CD14-positive monocyte (primary cell): ENCODE results near the gene C10orf105. TPM values are rescaled to one million over a fixed set of nuclear protein-coding genes. Genes with fewer than 3 reads are reported as not detected.

Source experiments
- DNase-seq, 3 donors: peaks; one replicate each; pipeline ENCODE4 v3.0.0-alpha.2; 2011 to 2022
- H2AFZ ChIP-seq: 2 replicates; pipeline ENCODE4 v1.6.0; 2012; ENCODE audit warnings: mild to moderate bottlenecking, low read depth, low read length, inconsistent platforms; ENCODE audit not compliant: insufficient read depth, poor library complexity, severe bottlenecking
- H3K27ac ChIP-seq, 2 donors: 1 replicate in 1 of 2; 2 replicates in 1 of 2; pipeline ENCODE4 v1.5.1; 2012 to 2013; ENCODE audit warnings: low read length in 2 of 2, control low read depth in 1 of 2, inconsistent platforms in 1 of 2, low read depth in 1 of 2, mild to moderate bottlenecking in 1 of 2
- H3K27me3 ChIP-seq, 2 donors: one replicate each; pipeline versions ENCODE4 v1.6.0 to v1.6.1; 2011 to 2013; ENCODE audit warnings: low read length in 2 of 2; ENCODE audit not compliant: control insufficient read depth in 2 of 2, insufficient read depth in 2 of 2
- H3K36me3 ChIP-seq, 2 donors: replicated peaks in 1 of 2; 1 replicate in 1 of 2; 2 replicates in 1 of 2; pipeline versions ENCODE4 v1.5.1 to v1.6.1; 2012 to 2013; ENCODE audit warnings: low read length in 2 of 2, control low read depth in 1 of 2, inconsistent platforms in 1 of 2, mild to moderate bottlenecking in 1 of 2; ENCODE audit not compliant: insufficient read depth in 2 of 2, control insufficient read depth in 1 of 2
- H3K4me1 ChIP-seq, 2 donors: 1 replicate in 1 of 2; 2 replicates in 1 of 2; pipeline versions ENCODE4 v1.5.1 to v1.6.1; 2012 to 2013; ENCODE audit warnings: low read length in 2 of 2, control low read depth in 1 of 2, inconsistent platforms in 1 of 2, mild to moderate bottlenecking in 1 of 2, moderate library complexity in 1 of 2; ENCODE audit not compliant: insufficient read depth in 2 of 2, control insufficient read depth in 1 of 2
- H3K4me2 ChIP-seq: replicated peaks from 2 replicates; pipeline ENCODE3; 2012; ENCODE audit warnings: low read length, moderate library complexity, mild to moderate bottlenecking; ENCODE audit not compliant: poor library complexity, severe bottlenecking; ENCODE audit errors: extremely low read depth
- H3K4me3 ChIP-seq, 3 experiments: fragments of 200-600 bp in 1 of 3; sonication (generic) in 1 of 3; replicated peaks in 1 of 3; 1 replicate in 2 of 3; 2 replicates in 1 of 3; pipeline ENCODE4 v1.5.1; 2011 to 2013; ENCODE audit warnings: low read length in 3 of 3, mild to moderate bottlenecking in 3 of 3, control low read depth in 2 of 3, low read depth in 2 of 3, inconsistent platforms in 1 of 3, moderate library complexity in 1 of 3
- H3K79me2 ChIP-seq: 2 replicates; pipeline ENCODE4 v1.6.0; 2012; ENCODE audit warnings: mild to moderate bottlenecking, control low read depth, inconsistent platforms, low read length, moderate library complexity; ENCODE audit not compliant: insufficient read depth
- H3K9ac ChIP-seq: 2 replicates; pipeline ENCODE4 v1.6.0; 2017; ENCODE audit warnings: low read length, mild to moderate bottlenecking; ENCODE audit not compliant: insufficient read depth, poor library complexity, severe bottlenecking
- H3K9me3 ChIP-seq, 2 donors: replicated peaks in 1 of 2; 1 replicate in 1 of 2; 2 replicates in 1 of 2; pipeline versions ENCODE4 v1.5.1 to v1.6.1; 2012 to 2013; ENCODE audit warnings: low read length in 2 of 2, control low read depth in 1 of 2; ENCODE audit not compliant: control insufficient read depth in 1 of 2, insufficient read depth in 1 of 2
- H4K20me1 ChIP-seq: 2 replicates; pipeline ENCODE4 v1.6.0; 2012; ENCODE audit warnings: mild to moderate bottlenecking, low read length, control low read depth, moderate library complexity; ENCODE audit not compliant: insufficient read depth
- H3K27ac Mint-ChIP-seq, 7 donors: one replicate each; pipeline ENCODE4 v1.8.0; 2020; ENCODE audit warnings: mild to moderate bottlenecking in 7 of 7, mixed read lengths in 7 of 7, moderate library complexity in 6 of 7, inconsistent platforms in 2 of 7
- H3K27me3 Mint-ChIP-seq, 3 donors: one replicate each; pipeline ENCODE4 v1.8.0; 2021 to 2022; ENCODE audit warnings: low read depth in 3 of 3, mild to moderate bottlenecking in 3 of 3, mixed read lengths in 3 of 3, moderate library complexity in 3 of 3, inconsistent platforms in 1 of 3
- H3K36me3 Mint-ChIP-seq, 2 donors: one replicate each; pipeline ENCODE4 v1.8.0; 2020; ENCODE audit warnings: mixed read lengths in 2 of 2, inconsistent platforms in 1 of 2, mild to moderate bottlenecking in 1 of 2
- H3K4me1 Mint-ChIP-seq: one replicate; pipeline ENCODE4 v1.8.0; 2020; ENCODE audit warnings: mild to moderate bottlenecking, mixed read lengths
- H3K4me3 Mint-ChIP-seq, 2 donors: one replicate each; pipeline ENCODE4 v1.8.0; 2020; ENCODE audit warnings: mild to moderate bottlenecking in 2 of 2, mixed read lengths in 2 of 2, moderate library complexity in 1 of 2
- H3K9me3 Mint-ChIP-seq, 7 donors: one replicate each; pipeline ENCODE4 v1.8.0; 2020 to 2022; ENCODE audit warnings: mixed read lengths in 7 of 7, mild to moderate bottlenecking in 6 of 7, moderate library complexity in 6 of 7, inconsistent platforms in 2 of 7
- CTCF ChIP-seq: fragments of 200-600 bp; IDR thresholded peaks from one replicate; pipeline ENCODE4 v1.8.0; 2022; ENCODE audit warnings: antibody characterized with exemption, mild to moderate bottlenecking
- WGBS: methylation state at CpG from one replicate; pipeline ENCODE4 v1.1.5; 2013; ENCODE audit warnings: missing lambda C conversion rate; ENCODE audit not compliant: insufficient coverage; 5-methylcytosine and 5-hydroxymethylcytosine counted together
- intact Hi-C, 2 donors: fragments of 100-400 bp; cut with micrococcal nuclease; formaldehyde crosslinking; loops; one replicate each; pipeline versions ENCODE4 v1.15.0 to v1.15.1; 2023
- polyA plus RNA-seq, 3 donors: library from polyadenylated mRNA; depleted of rRNA in 1 of 3; unstranded in 2 of 3; stranded (reverse) in 1 of 3; fragments of 300-500 nt in 2 of 3; fragments of >200 nt in 1 of 3; fragmentation: Illumina TruSeq in 2 of 3; gene quantifications; 1 replicate in 2 of 3; 2 replicates in 1 of 3; pipeline ENCODE4 v1.2.3, GENCODE V29; 2012 to 2021

C10orf105 gene
- polyA plus RNA-seq, 3 donors, result 0.18 to 2.4 (median 0.48) TPM

- H3K27me3 ChIP-seq, result no peaks in the 10 kb centered on the region
- no peaks in the 10 kb centered on the region for H3K36me3 ChIP-seq
- H3K4me3 ChIP-seq, result no peak overlapping the region
- H3K4me1 Mint-ChIP-seq, result peaks cover 17% of the 10 kb centered on the region
- H3K4me1 ChIP-seq, result peaks cover 15 to 22% of the 10 kb centered on the region in 2 donors
- H4K20me1 ChIP-seq, result no peaks in the 10 kb centered on the region
- no peaks in the 10 kb centered on the region for H3K9me3 Mint-ChIP-seq
- no peak overlapping the region for H3K27ac Mint-ChIP-seq
- intact Hi-C loops, result no loop called here
- 99% methylated on average over 11 of the region's 16 CpGs for WGBS
- H3K27ac ChIP-seq, result no peak overlapping the region
- no peak for DNase-seq
- peaks cover under 1 to 5% of the 10 kb centered on the region in 2 donors for H3K36me3 Mint-ChIP-seq
- H3K9me3 ChIP-seq, result no peaks in the 10 kb centered on the region
- H3K79me2 ChIP-seq, result no peaks in the 10 kb centered on the region
- peak overlapping the region; percentile 12 for H3K9ac ChIP-seq
- no peak overlapping the region for H3K4me2 ChIP-seq
- H3K27me3 Mint-ChIP-seq, result peaks cover 1 to 8% (median 6%) of the 10 kb centered on the region in 3 donors
- no peak for TF ChIP-seq CTCF
- H3K4me3 Mint-ChIP-seq, result peak overlapping the region in 1 of 2 donors; percentile 12
- no peak overlapping the region for H2AFZ ChIP-seq
Observed at GRCh38 chr10:71671994-71672946, 47.3 kb downstream of the C10orf105 start.

- intact Hi-C loops, result no loop called here
Observed at GRCh38 chr10:71667387-71667752, 52.2 kb downstream of the C10orf105 start.

More at GRCh38 chr10:71667387-71667752, 52.2 kb downstream of the C10orf105 start:
- no peak for TF ChIP-seq CTCF
- DNase-seq, result peak; percentile 44 to 64 (median 56)
- H3K4me1 ChIP-seq, result peaks cover 18 to 31% of the 10 kb centered on the region in 2 donors
- peaks cover 0 to 6% (median 0%) of the 10 kb centered on the region in 7 donors for H3K9me3 Mint-ChIP-seq
- no peaks in the 10 kb centered on the region for H3K36me3 ChIP-seq
- H3K9me3 ChIP-seq, result no peaks in the 10 kb centered on the region
- H3K4me1 Mint-ChIP-seq, result peaks cover 26% of the 10 kb centered on the region
- H3K4me2 ChIP-seq, result peak overlapping the region; percentile 19
- H3K27ac Mint-ChIP-seq, result peak overlapping the region in 2 of 7 donors; percentile 67 to 69
- H3K27me3 ChIP-seq, result no peaks in the 10 kb centered on the region
- H3K27me3 Mint-ChIP-seq, result peaks cover 3 to 18% (median 11%) of the 10 kb centered on the region in 3 donors
- H3K36me3 Mint-ChIP-seq, result no peaks in the 10 kb centered on the region
- H3K79me2 ChIP-seq, result no peaks in the 10 kb centered on the region
- WGBS, result 0% methylated on average over 5 of the region's 5 CpGs
- H3K9ac ChIP-seq, result no peak overlapping the region
- no peak overlapping the region for H3K4me3 ChIP-seq
- H3K27ac ChIP-seq, result peak overlapping the region in 1 of 2 donors; percentile 8
- H3K4me3 Mint-ChIP-seq, result peak overlapping the region in 1 of 2 donors; percentile 47
- no peaks in the 10 kb centered on the region for H4K20me1 ChIP-seq
- H2AFZ ChIP-seq, result no peak overlapping the region
